HG03066 (cell line): ENCODE measurements around the gene GPRIN1.
"Not testable (repeated sequence)": the region's sequence is repeated elsewhere in the genome, so short reads cannot be mapped to it uniquely, and the experiment has no call there.

Experiments used
- ATAC-seq: cut with Tn5 transposase; IDR thresholded peaks from one replicate; pipeline ENCODE4 v1.9.1; 2021; ENCODE audit warnings: low read depth; ENCODE audit not compliant: unreplicated experiment

Gene GPRIN1

GRCh38 chr5:176599749-176600430, 10.1 kb downstream of the GPRIN1 start:
- ATAC-seq, result not testable (repeated sequence)

- ATAC-seq, result no peak
Measured at GRCh38 chr5:176597417-176598389, 12.3 kb downstream of the GPRIN1 start.

- ATAC-seq, result no peak
Measured at GRCh38 chr5:176596689-176597416, 13.1 kb downstream of the GPRIN1 start.

GRCh38 chr5:176596069-176596644, 13.8 kb downstream of the GPRIN1 start:
- no peak for ATAC-seq

- no peak for ATAC-seq
Measured at GRCh38 chr5:176595386-176595943, 14.5 kb downstream of the GPRIN1 start.

- no peak for ATAC-seq
Measured at GRCh38 chr5:176594554-176594953, 15.4 kb downstream of the GPRIN1 start.

- ATAC-seq, result no peak
Measured at GRCh38 chr5:176593273-176593869, 16.6 kb downstream of the GPRIN1 start.

GRCh38 chr5:176592573-176592972, 17.4 kb downstream of the GPRIN1 start:
- ATAC-seq, result no peak

GRCh38 chr5:176591667-176592066, 18.3 kb downstream of the GPRIN1 start:
- ATAC-seq, result not testable (repeated sequence)

- ATAC-seq, result no peak
Measured at GRCh38 chr5:176590035-176590717, 19.8 kb downstream of the GPRIN1 start.

GRCh38 chr5:176589039-176589769, 20.8 kb downstream of the GPRIN1 start:
- ATAC-seq, result no peak

GRCh38 chr5:176588297-176588696, 21.7 kb downstream of the GPRIN1 start:
- ATAC-seq, result no peak

GRCh38 chr5:176587398-176587797, 22.6 kb downstream of the GPRIN1 start:
- no peak for ATAC-seq

- ATAC-seq, result no peak
Measured at GRCh38 chr5:176583076-176583475, 26.9 kb downstream of the GPRIN1 start.

- ATAC-seq, result no peak
Measured at GRCh38 chr5:176581361-176581760, 28.6 kb downstream of the GPRIN1 start.

- no peak for ATAC-seq
Measured at GRCh38 chr5:176579323-176579722, 30.6 kb downstream of the GPRIN1 start.

GRCh38 chr5:176578391-176578808, 31.6 kb downstream of the GPRIN1 start:
- no peak for ATAC-seq

GRCh38 chr5:176577312-176578176, 32.4 kb downstream of the GPRIN1 start:
- ATAC-seq, result no peak
